Panc1 (cell line): ENCODE measurements around the gene NTM.

Experiments
- CTCF ChIP-seq: fragments of 450-650 bp; IDR thresholded peaks from 2 replicates; pipeline ENCODE4 v1.5.1; 2017; ENCODE audit warnings: mild to moderate bottlenecking
- POLR2AphosphoS5 ChIP-seq: IDR thresholded peaks from 2 replicates; pipeline ENCODE4 v1.6.1; 2012; ENCODE audit warnings: mild to moderate bottlenecking, low read depth, low read length, moderate library complexity
- REST ChIP-seq, 2 experiments: IDR thresholded peaks; 2 replicates each; pipeline ENCODE4 v1.6.1; 2011 to 2012; ENCODE audit warnings: low read depth in 2 of 2, control low read depth in 1 of 2, low read length in 1 of 2, mild to moderate bottlenecking in 1 of 2, moderate library complexity in 1 of 2; ENCODE audit not compliant: insufficient read depth in 1 of 2
- SIN3A ChIP-seq: IDR thresholded peaks from 2 replicates; pipeline ENCODE4 v1.6.1; 2012; ENCODE audit warnings: low read depth, mild to moderate bottlenecking, low read length, moderate library complexity, borderline replicate concordance; ENCODE audit not compliant: insufficient read depth
- TCF7L2 ChIP-seq: IDR thresholded peaks from 2 replicates; pipeline ENCODE4 v1.6.1; 2011; ENCODE audit warnings: mild to moderate bottlenecking, low read depth, low read length, inconsistent platforms

GRCh38 chr11:132064987-132065620, 694.7 kb downstream of the NTM start:
- TF ChIP-seq CTCF (no peak), TCF7L2 (no peak), POLR2AphosphoS5 (no peak), SIN3A (no peak), REST (IDR thresholded peaks at IDR 0.05; ENCODE audit: insufficient read depth in 1 of 2, low read depth in 2 of 2, low read length in 1 of 2) (no peak)
